ENCODE results near the gene GHRHR. TPM values are rescaled to one million over a fixed set of nuclear protein-coding genes. Genes with fewer than 3 reads are reported as not detected.

Gene GHRHR
- total RNA-seq, 1 experiment from 2014 or later, result not detected

- H3K9me2 ChIP-seq (replicated peaks; ENCODE audit: insufficient read depth, low read length), result no peaks in the 10 kb centered on the region
- no peaks in the 10 kb centered on the region for H3K9me3 ChIP-seq (ENCODE audit: low read length)
- no peak overlapping the region for H2AFZ ChIP-seq (ENCODE audit: low read length)
- H3K9ac ChIP-seq (ENCODE audit: low read length), result no peak overlapping the region
- no peaks in the 10 kb centered on the region for H3K27me3 ChIP-seq (ENCODE audit: low read length)
- no peaks in the 10 kb centered on the region for H3K79me2 ChIP-seq (ENCODE audit: low read length)
- DNase-seq, result no peak
- H3K27ac ChIP-seq (ENCODE audit: low read length), result no peak overlapping the region
- peaks cover 18% of the 10 kb centered on the region for H3K4me1 ChIP-seq (ENCODE audit: low read length)
- no peak overlapping the region for H3K4me3 ChIP-seq (ENCODE audit: low read length)
- no peak overlapping the region for H3K4me2 ChIP-seq (ENCODE audit: low read depth, low read length, poor library complexity, severe bottlenecking)
- H4K20me1 ChIP-seq (ENCODE audit: insufficient read depth, low read depth, low read length), result no peaks in the 10 kb centered on the region
- H3K36me3 ChIP-seq (ENCODE audit: insufficient read depth, low read length), result no peaks in the 10 kb centered on the region
Observed at GRCh38 chr7:30973292-30973691, 9.5 kb downstream of the GHRHR start.

GRCh38 chr7:30973791-30974604 lies 10.2 kb downstream of the GHRHR start:
- Histone ChIP-seq H3K4me2 (ENCODE audit: low read depth, low read length, poor library complexity, severe bottlenecking) (no peak overlapping the region), H2AFZ (ENCODE audit: low read length) (no peak overlapping the region)

GRCh38 chr7:30974605-30975255 lies 11.0 kb downstream of the GHRHR start:
- Histone ChIP-seq H3K4me3 (ENCODE audit: low read length) (no peak overlapping the region), H3K4me2 (ENCODE audit: low read depth, low read length, poor library complexity, severe bottlenecking) (peak overlapping the region; percentile 54), H3K36me3 (ENCODE audit: insufficient read depth, low read length) (no peaks in the 10 kb centered on the region), H3K27ac (ENCODE audit: low read length) (no peak overlapping the region), H3K27me3 (ENCODE audit: low read length) (no peaks in the 10 kb centered on the region), H4K20me1 (ENCODE audit: insufficient read depth, low read depth, low read length) (no peaks in the 10 kb centered on the region), H3K4me1 (ENCODE audit: low read length) (peaks cover 25% of the 10 kb centered on the region), H3K9ac (ENCODE audit: low read length) (0 out of 2 replicates have a peak overlapping the region, but pooled peaks have one; percentile 32), H3K9me3 (ENCODE audit: low read length) (no peaks in the 10 kb centered on the region), H3K9me2 (replicated peaks; ENCODE audit: insufficient read depth, low read length) (no peaks in the 10 kb centered on the region), H2AFZ (ENCODE audit: low read length) (no peak overlapping the region), H3K79me2 (ENCODE audit: low read length) (no peaks in the 10 kb centered on the region)
- DNase-seq, result peak; percentile 83

More at GRCh38 chr7:30973791-30974604, 10.2 kb downstream of the GHRHR start:
- Histone ChIP-seq H3K27ac (ENCODE audit: low read length) (no peak overlapping the region), H3K9me2 (replicated peaks; ENCODE audit: insufficient read depth, low read length) (no peaks in the 10 kb centered on the region), H3K9me3 (ENCODE audit: low read length) (no peaks in the 10 kb centered on the region), H3K4me1 (ENCODE audit: low read length) (peaks cover 18% of the 10 kb centered on the region), H3K79me2 (ENCODE audit: low read length) (no peaks in the 10 kb centered on the region), H3K9ac (ENCODE audit: low read length) (no peak overlapping the region), H3K36me3 (ENCODE audit: insufficient read depth, low read length) (no peaks in the 10 kb centered on the region), H4K20me1 (ENCODE audit: insufficient read depth, low read depth, low read length) (no peaks in the 10 kb centered on the region), H3K27me3 (ENCODE audit: low read length) (no peaks in the 10 kb centered on the region), H3K4me3 (ENCODE audit: low read length) (no peak overlapping the region)
- no peak for DNase-seq

- Histone ChIP-seq H3K4me1 (ENCODE audit: low read length) (peaks cover 26% of the 10 kb centered on the region), H3K4me3 (ENCODE audit: low read length) (no peak overlapping the region), H3K36me3 (ENCODE audit: insufficient read depth, low read length) (no peaks in the 10 kb centered on the region), H3K27ac (ENCODE audit: low read length) (no peak overlapping the region), H3K9me2 (replicated peaks; ENCODE audit: insufficient read depth, low read length) (no peaks in the 10 kb centered on the region), H2AFZ (ENCODE audit: low read length) (no peak overlapping the region), H3K9me3 (ENCODE audit: low read length) (no peaks in the 10 kb centered on the region), H3K4me2 (ENCODE audit: low read depth, low read length, poor library complexity, severe bottlenecking) (peak overlapping the region; percentile 54), H3K27me3 (ENCODE audit: low read length) (no peaks in the 10 kb centered on the region), H4K20me1 (ENCODE audit: insufficient read depth, low read depth, low read length) (no peaks in the 10 kb centered on the region), H3K9ac (ENCODE audit: low read length) (0 out of 2 replicates have a peak overlapping the region, but pooled peaks have one; percentile 32), H3K79me2 (ENCODE audit: low read length) (no peaks in the 10 kb centered on the region)
- DNase-seq, result peak; percentile 53
Observed at GRCh38 chr7:30975256-30975899, 11.6 kb downstream of the GHRHR start.

GRCh38 chr7:30976381-30976780 lies 12.6 kb downstream of the GHRHR start:
- H4K20me1 ChIP-seq (ENCODE audit: insufficient read depth, low read depth, low read length), result no peaks in the 10 kb centered on the region
- H3K27ac ChIP-seq (ENCODE audit: low read length), result no peak overlapping the region
- H3K36me3 ChIP-seq (ENCODE audit: insufficient read depth, low read length), result no peaks in the 10 kb centered on the region
- no peak overlapping the region for H3K9ac ChIP-seq (ENCODE audit: low read length)
- no peaks in the 10 kb centered on the region for H3K9me2 ChIP-seq (replicated peaks; ENCODE audit: insufficient read depth, low read length)
- no peak overlapping the region for H2AFZ ChIP-seq (ENCODE audit: low read length)
- no peak overlapping the region for H3K4me3 ChIP-seq (ENCODE audit: low read length)
- H3K4me1 ChIP-seq (ENCODE audit: low read length), result peaks cover 26% of the 10 kb centered on the region
- no peaks in the 10 kb centered on the region for H3K27me3 ChIP-seq (ENCODE audit: low read length)
- H3K9me3 ChIP-seq (ENCODE audit: low read length), result no peaks in the 10 kb centered on the region
- DNase-seq, result no peak
- no peaks in the 10 kb centered on the region for H3K79me2 ChIP-seq (ENCODE audit: low read length)
- no peak overlapping the region for H3K4me2 ChIP-seq (ENCODE audit: low read depth, low read length, poor library complexity, severe bottlenecking)

- peaks cover 26% of the 10 kb centered on the region for H3K4me1 ChIP-seq (ENCODE audit: low read length)
- no peak overlapping the region for H3K27ac ChIP-seq (ENCODE audit: low read length)
- H3K9me2 ChIP-seq (replicated peaks; ENCODE audit: insufficient read depth, low read length), result no peaks in the 10 kb centered on the region
- H3K4me3 ChIP-seq (ENCODE audit: low read length), result no peak overlapping the region
- H3K27me3 ChIP-seq (ENCODE audit: low read length), result no peaks in the 10 kb centered on the region
- H3K36me3 ChIP-seq (ENCODE audit: insufficient read depth, low read length), result no peaks in the 10 kb centered on the region
- H3K9me3 ChIP-seq (ENCODE audit: low read length), result no peaks in the 10 kb centered on the region
- no peaks in the 10 kb centered on the region for H3K79me2 ChIP-seq (ENCODE audit: low read length)
- H3K9ac ChIP-seq (ENCODE audit: low read length), result no peak overlapping the region
- H4K20me1 ChIP-seq (ENCODE audit: insufficient read depth, low read depth, low read length), result no peaks in the 10 kb centered on the region
- H2AFZ ChIP-seq (ENCODE audit: low read length), result no peak overlapping the region
- no peak for DNase-seq
- no peak overlapping the region for H3K4me2 ChIP-seq (ENCODE audit: low read depth, low read length, poor library complexity, severe bottlenecking)
Observed at GRCh38 chr7:30977222-30977621, 13.5 kb downstream of the GHRHR start.

- Histone ChIP-seq H4K20me1 (ENCODE audit: insufficient read depth, low read depth, low read length) (no peaks in the 10 kb centered on the region), H3K4me1 (ENCODE audit: low read length) (peaks cover 26% of the 10 kb centered on the region), H2AFZ (ENCODE audit: low read length) (no peak overlapping the region), H3K9me3 (ENCODE audit: low read length) (no peaks in the 10 kb centered on the region), H3K27me3 (ENCODE audit: low read length) (no peaks in the 10 kb centered on the region), H3K9me2 (replicated peaks; ENCODE audit: insufficient read depth, low read length) (no peaks in the 10 kb centered on the region), H3K27ac (ENCODE audit: low read length) (no peak overlapping the region), H3K79me2 (ENCODE audit: low read length) (no peaks in the 10 kb centered on the region), H3K36me3 (ENCODE audit: insufficient read depth, low read length) (no peaks in the 10 kb centered on the region), H3K4me3 (ENCODE audit: low read length) (no peak overlapping the region), H3K4me2 (ENCODE audit: low read depth, low read length, poor library complexity, severe bottlenecking) (no peak overlapping the region), H3K9ac (ENCODE audit: low read length) (no peak overlapping the region)
- DNase-seq, result peak; percentile 74
Observed at GRCh38 chr7:30977896-30978564, 14.3 kb downstream of the GHRHR start.

- Histone ChIP-seq H3K4me2 (ENCODE audit: low read depth, low read length, poor library complexity, severe bottlenecking) (no peak overlapping the region), H2AFZ (ENCODE audit: low read length) (no peak overlapping the region), H3K79me2 (ENCODE audit: low read length) (no peaks in the 10 kb centered on the region)
Observed at GRCh38 chr7:30979027-30979426, 15.3 kb downstream of the GHRHR start.

More at GRCh38 chr7:30979027-30979426, 15.3 kb downstream of the GHRHR start:
- Histone ChIP-seq H3K4me1 (ENCODE audit: low read length) (peaks cover 34% of the 10 kb centered on the region), H3K9ac (ENCODE audit: low read length) (no peak overlapping the region), H3K9me3 (ENCODE audit: low read length) (no peaks in the 10 kb centered on the region), H3K27me3 (ENCODE audit: low read length) (no peaks in the 10 kb centered on the region), H3K27ac (ENCODE audit: low read length) (no peak overlapping the region), H3K4me3 (ENCODE audit: low read length) (no peak overlapping the region), H3K9me2 (replicated peaks; ENCODE audit: insufficient read depth, low read length) (no peaks in the 10 kb centered on the region), H4K20me1 (ENCODE audit: insufficient read depth, low read depth, low read length) (no peaks in the 10 kb centered on the region), H3K36me3 (ENCODE audit: insufficient read depth, low read length) (no peaks in the 10 kb centered on the region)
- DNase-seq, result no peak
